Smooth muscle cell (in vitro differentiated cells): Measurements from ENCODE around the gene TEX53. TPM values are rescaled to one million over a fixed set of nuclear protein-coding genes. Genes with fewer than 3 reads are reported as not detected.
A peak's percentile ranks its signal among the peaks of the same experiment; 100 is the strongest.

Experiments used
- DNase-seq: peaks from one replicate; lab custom pipeline; 2025; ENCODE audit not compliant: unreplicated experiment; lab: John Stamatoyannopoulos, UW
- H2AFZ ChIP-seq: fragments of 200-600 bp; sonication (generic); 2 replicates; pipeline ENCODE4 v1.6.0; 2016; ENCODE audit warnings: antibody characterized with exemption, low read depth, mild to moderate bottlenecking
- H3F3A ChIP-seq: fragments of 200-600 bp; sonication (generic); 2 replicates; pipeline ENCODE4 v1.6.0; 2017; ENCODE audit warnings: antibody characterized with exemption, low read depth
- H3K27ac ChIP-seq: fragments of 200-600 bp; sonication (generic); 2 replicates; pipeline ENCODE4 v1.5.1; 2016; ENCODE audit warnings: low read depth, mild to moderate bottlenecking
- H3K27me3 ChIP-seq: fragments of 200-600 bp; sonication (generic); 2 replicates; pipeline ENCODE4 v1.6.1; 2016; ENCODE audit warnings: low read depth, mild to moderate bottlenecking
- H3K36me3 ChIP-seq: fragments of 200-600 bp; sonication (generic); 2 replicates; pipeline ENCODE4 v1.5.1; 2016; ENCODE audit warnings: low read depth
- H3K4me1 ChIP-seq: fragments of 200-600 bp; sonication (generic); 2 replicates; pipeline ENCODE4 v1.5.1; 2016; ENCODE audit warnings: low read depth
- H3K4me2 ChIP-seq: fragments of 200-600 bp; sonication (generic); 2 replicates; pipeline ENCODE4 v1.6.0; 2016; ENCODE audit warnings: mild to moderate bottlenecking
- H3K4me3 ChIP-seq: fragments of 200-600 bp; sonication (generic); 2 replicates; pipeline ENCODE4 v1.5.1; 2016; ENCODE audit warnings: mild to moderate bottlenecking
- H3K79me2 ChIP-seq: fragments of 200-600 bp; sonication (generic); 2 replicates; pipeline ENCODE4 v1.6.0; 2016; ENCODE audit warnings: low read depth, mild to moderate bottlenecking
- H3K9ac ChIP-seq: fragments of 200-600 bp; sonication (generic); 2 replicates; pipeline ENCODE4 v1.6.0; 2016; ENCODE audit warnings: low read depth
- H3K9me3 ChIP-seq: fragments of 200-600 bp; sonication (generic); replicated peaks from 2 replicates; pipeline ENCODE4 v1.5.1; 2016; ENCODE audit warnings: low read depth
- H4K20me1 ChIP-seq: fragments of 200-600 bp; sonication (generic); 2 replicates; pipeline ENCODE4 v1.6.0; 2016; ENCODE audit warnings: low read depth
- CTCF ChIP-seq: fragments of 200-600 bp; sonication (generic); IDR thresholded peaks from 2 replicates; pipeline ENCODE4 v1.5.1; 2017; ENCODE audit warnings: borderline replicate concordance, mild to moderate bottlenecking, antibody characterized with exemption; ENCODE audit not compliant: insufficient read depth, poor library complexity, severe bottlenecking
- WGBS: methylation state at CpG from one replicate; pipeline ENCODE4 v1.1.7; 2016; ENCODE audit warnings: low lambda C conversion rate; 5-methylcytosine and 5-hydroxymethylcytosine counted together
- polyA plus RNA-seq: library from polyadenylated mRNA; unstranded; fragments of >200 nt; fragmentation: Nextera tagmentation; extraction: Ambion mirVana; gene quantifications from 2 replicates; pipeline ENCODE4 v1.2.1, GENCODE V29; 2016
- total RNA-seq: library from RNA; depleted of rRNA; stranded (reverse); fragments of >200 nt; gene quantifications from 2 replicates; pipeline ENCODE4 v1.2.3, GENCODE V29; 2014

TEX53 gene
- total and polyA plus RNA-seq, 2 experiments from 2014 or later, result not detected

- no peaks in the 10 kb centered on the region for H3K36me3 ChIP-seq
- no peak overlapping the region for H3K9ac ChIP-seq
- no peaks in the 10 kb centered on the region for H3K79me2 ChIP-seq
- WGBS, result 45% methylated on average over 2 of the region's 2 CpGs
- no peaks in the 10 kb centered on the region for H4K20me1 ChIP-seq
- no peak overlapping the region for H2AFZ ChIP-seq
- DNase-seq, result no peak
- H3K4me1 ChIP-seq, result no peaks in the 10 kb centered on the region
- no peaks in the 10 kb centered on the region for H3K9me3 ChIP-seq
- no peak for TF ChIP-seq CTCF
- no peak overlapping the region for H3K4me3 ChIP-seq
- no peak overlapping the region for H3K27ac ChIP-seq
- H3K27me3 ChIP-seq, result no peaks in the 10 kb centered on the region
- H3K4me2 ChIP-seq, result no peak overlapping the region
- H3F3A ChIP-seq, result no peaks in the 10 kb centered on the region
Observed at GRCh38 chr9:114693248-114693855, 35.7 kb upstream of the TEX53 start.

GRCh38 chr9:114691956-114692295 lies 34.3 kb upstream of the TEX53 start:
- no peak overlapping the region for H3K4me3 ChIP-seq
- no peaks in the 10 kb centered on the region for H3K79me2 ChIP-seq
- no peak overlapping the region for H2AFZ ChIP-seq
- no peak overlapping the region for H3K4me2 ChIP-seq
- no peaks in the 10 kb centered on the region for H3K9me3 ChIP-seq
- no peaks in the 10 kb centered on the region for H4K20me1 ChIP-seq
- no peaks in the 10 kb centered on the region for H3K4me1 ChIP-seq
- H3K9ac ChIP-seq, result peak overlapping the region; percentile 53
- no peaks in the 10 kb centered on the region for H3K36me3 ChIP-seq
- TF ChIP-seq CTCF, result no peak
- no peaks in the 10 kb centered on the region for H3F3A ChIP-seq
- no peaks in the 10 kb centered on the region for H3K27me3 ChIP-seq
- DNase-seq, result no peak
- H3K27ac ChIP-seq, result peak overlapping the region; percentile 83

- no peaks in the 10 kb centered on the region for H3K4me1 ChIP-seq
- H3K4me2 ChIP-seq, result peak overlapping the region; percentile 41
- H3K27me3 ChIP-seq, result no peaks in the 10 kb centered on the region
Observed at GRCh38 chr9:114691046-114691955, 33.7 kb upstream of the TEX53 start.

More at GRCh38 chr9:114691046-114691955, 33.7 kb upstream of the TEX53 start:
- Histone ChIP-seq H2AFZ (no peak overlapping the region), H3K9me3 (no peaks in the 10 kb centered on the region), H4K20me1 (no peaks in the 10 kb centered on the region), H3K27ac (peak overlapping the region; percentile 83), H3K36me3 (no peaks in the 10 kb centered on the region), H3K9ac (peak overlapping the region; percentile 53), H3K79me2 (no peaks in the 10 kb centered on the region), H3F3A (no peaks in the 10 kb centered on the region), H3K4me3 (no peak overlapping the region)
- 45% methylated on average over 11 of the region's 11 CpGs for WGBS
- no peak for TF ChIP-seq CTCF
- DNase-seq, result no peak
